Measurements from ENCODE around the gene YTHDC1.

DNA sequence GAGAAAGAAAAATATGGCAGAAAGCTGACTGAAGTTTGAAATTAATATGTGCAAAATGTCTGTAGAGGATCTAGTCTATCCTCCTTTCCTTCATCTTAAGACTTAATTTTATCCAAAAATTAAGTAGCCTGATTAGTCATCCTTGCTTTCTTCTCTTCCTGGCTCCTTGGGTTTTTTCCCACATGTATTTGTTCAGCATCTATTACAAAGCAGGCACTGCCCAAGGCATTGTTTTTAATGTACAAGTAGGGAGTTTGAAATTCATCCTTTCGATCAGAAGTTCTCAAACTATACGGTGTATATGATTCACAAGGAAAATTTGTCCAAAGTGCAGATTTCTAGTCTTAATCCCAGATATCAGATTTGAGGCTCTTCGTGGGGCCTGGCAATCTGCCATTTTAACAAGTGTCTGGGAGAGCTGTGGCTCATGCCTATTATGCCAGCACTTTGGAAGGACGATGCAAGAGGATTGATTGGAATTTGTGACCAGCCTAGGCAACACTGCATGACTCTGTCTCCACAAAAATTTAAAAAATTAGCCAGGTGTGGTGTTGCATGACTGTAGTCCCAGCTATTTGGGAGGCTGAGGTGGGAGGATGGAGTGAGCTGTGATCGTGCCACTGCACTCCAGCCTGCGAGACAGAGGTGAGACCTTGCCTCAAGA, 19.4 kb upstream of the YTHDC1 start:
- TF ChIP-seq, protein P1, sequence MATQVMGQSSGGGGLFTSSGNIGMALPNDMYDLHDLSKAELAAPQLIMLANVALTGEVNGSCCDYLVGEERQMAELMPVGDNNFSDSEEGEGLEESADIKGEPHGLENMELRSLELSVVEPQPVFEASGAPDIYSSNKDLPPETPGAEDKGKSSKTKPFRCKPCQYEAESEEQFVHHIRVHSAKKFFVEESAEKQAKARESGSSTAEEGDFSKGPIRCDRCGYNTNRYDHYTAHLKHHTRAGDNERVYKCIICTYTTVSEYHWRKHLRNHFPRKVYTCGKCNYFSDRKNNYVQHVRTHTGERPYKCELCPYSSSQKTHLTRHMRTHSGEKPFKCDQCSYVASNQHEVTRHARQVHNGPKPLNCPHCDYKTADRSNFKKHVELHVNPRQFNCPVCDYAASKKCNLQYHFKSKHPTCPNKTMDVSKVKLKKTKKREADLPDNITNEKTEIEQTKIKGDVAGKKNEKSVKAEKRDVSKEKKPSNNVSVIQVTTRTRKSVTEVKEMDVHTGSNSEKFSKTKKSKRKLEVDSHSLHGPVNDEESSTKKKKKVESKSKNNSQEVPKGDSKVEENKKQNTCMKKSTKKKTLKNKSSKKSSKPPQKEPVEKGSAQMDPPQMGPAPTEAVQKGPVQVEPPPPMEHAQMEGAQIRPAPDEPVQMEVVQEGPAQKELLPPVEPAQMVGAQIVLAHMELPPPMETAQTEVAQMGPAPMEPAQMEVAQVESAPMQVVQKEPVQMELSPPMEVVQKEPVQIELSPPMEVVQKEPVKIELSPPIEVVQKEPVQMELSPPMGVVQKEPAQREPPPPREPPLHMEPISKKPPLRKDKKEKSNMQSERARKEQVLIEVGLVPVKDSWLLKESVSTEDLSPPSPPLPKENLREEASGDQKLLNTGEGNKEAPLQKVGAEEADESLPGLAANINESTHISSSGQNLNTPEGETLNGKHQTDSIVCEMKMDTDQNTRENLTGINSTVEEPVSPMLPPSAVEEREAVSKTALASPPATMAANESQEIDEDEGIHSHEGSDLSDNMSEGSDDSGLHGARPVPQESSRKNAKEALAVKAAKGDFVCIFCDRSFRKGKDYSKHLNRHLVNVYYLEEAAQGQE (IDR thresholded peaks at IDR 0.05; ENCODE audit: low read depth, low read length): no peak
- TF ChIP-seq, protein P2, sequence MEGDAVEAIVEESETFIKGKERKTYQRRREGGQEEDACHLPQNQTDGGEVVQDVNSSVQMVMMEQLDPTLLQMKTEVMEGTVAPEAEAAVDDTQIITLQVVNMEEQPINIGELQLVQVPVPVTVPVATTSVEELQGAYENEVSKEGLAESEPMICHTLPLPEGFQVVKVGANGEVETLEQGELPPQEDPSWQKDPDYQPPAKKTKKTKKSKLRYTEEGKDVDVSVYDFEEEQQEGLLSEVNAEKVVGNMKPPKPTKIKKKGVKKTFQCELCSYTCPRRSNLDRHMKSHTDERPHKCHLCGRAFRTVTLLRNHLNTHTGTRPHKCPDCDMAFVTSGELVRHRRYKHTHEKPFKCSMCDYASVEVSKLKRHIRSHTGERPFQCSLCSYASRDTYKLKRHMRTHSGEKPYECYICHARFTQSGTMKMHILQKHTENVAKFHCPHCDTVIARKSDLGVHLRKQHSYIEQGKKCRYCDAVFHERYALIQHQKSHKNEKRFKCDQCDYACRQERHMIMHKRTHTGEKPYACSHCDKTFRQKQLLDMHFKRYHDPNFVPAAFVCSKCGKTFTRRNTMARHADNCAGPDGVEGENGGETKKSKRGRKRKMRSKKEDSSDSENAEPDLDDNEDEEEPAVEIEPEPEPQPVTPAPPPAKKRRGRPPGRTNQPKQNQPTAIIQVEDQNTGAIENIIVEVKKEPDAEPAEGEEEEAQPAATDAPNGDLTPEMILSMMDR (IDR thresholded peaks at IDR 0.05): no peak
- TF ChIP-seq, protein P3, sequence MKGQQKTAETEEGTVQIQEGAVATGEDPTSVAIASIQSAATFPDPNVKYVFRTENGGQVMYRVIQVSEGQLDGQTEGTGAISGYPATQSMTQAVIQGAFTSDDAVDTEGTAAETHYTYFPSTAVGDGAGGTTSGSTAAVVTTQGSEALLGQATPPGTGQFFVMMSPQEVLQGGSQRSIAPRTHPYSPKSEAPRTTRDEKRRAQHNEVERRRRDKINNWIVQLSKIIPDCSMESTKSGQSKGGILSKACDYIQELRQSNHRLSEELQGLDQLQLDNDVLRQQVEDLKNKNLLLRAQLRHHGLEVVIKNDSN (IDR thresholded peaks at IDR 0.05; ENCODE audit: borderline replicate concordance, low read depth): no peak

Measured in SK-N-SH (cell line).